GM21423 (cell line): ENCODE data around the gene CDAN1.
A peak's percentile ranks its signal among the peaks of the same experiment; 100 is the strongest.
"Not testable (repeated sequence)": the region's sequence is repeated elsewhere in the genome, so short reads cannot be mapped to it uniquely, and the experiment has no call there.

ENCODE experiments used
- ATAC-seq: cut with Tn5 transposase; IDR thresholded peaks from one replicate; pipeline ENCODE4 v1.9.1; 2021; ENCODE audit warnings: mild to moderate bottlenecking, moderate library complexity; ENCODE audit not compliant: unreplicated experiment

Gene CDAN1, protein sequence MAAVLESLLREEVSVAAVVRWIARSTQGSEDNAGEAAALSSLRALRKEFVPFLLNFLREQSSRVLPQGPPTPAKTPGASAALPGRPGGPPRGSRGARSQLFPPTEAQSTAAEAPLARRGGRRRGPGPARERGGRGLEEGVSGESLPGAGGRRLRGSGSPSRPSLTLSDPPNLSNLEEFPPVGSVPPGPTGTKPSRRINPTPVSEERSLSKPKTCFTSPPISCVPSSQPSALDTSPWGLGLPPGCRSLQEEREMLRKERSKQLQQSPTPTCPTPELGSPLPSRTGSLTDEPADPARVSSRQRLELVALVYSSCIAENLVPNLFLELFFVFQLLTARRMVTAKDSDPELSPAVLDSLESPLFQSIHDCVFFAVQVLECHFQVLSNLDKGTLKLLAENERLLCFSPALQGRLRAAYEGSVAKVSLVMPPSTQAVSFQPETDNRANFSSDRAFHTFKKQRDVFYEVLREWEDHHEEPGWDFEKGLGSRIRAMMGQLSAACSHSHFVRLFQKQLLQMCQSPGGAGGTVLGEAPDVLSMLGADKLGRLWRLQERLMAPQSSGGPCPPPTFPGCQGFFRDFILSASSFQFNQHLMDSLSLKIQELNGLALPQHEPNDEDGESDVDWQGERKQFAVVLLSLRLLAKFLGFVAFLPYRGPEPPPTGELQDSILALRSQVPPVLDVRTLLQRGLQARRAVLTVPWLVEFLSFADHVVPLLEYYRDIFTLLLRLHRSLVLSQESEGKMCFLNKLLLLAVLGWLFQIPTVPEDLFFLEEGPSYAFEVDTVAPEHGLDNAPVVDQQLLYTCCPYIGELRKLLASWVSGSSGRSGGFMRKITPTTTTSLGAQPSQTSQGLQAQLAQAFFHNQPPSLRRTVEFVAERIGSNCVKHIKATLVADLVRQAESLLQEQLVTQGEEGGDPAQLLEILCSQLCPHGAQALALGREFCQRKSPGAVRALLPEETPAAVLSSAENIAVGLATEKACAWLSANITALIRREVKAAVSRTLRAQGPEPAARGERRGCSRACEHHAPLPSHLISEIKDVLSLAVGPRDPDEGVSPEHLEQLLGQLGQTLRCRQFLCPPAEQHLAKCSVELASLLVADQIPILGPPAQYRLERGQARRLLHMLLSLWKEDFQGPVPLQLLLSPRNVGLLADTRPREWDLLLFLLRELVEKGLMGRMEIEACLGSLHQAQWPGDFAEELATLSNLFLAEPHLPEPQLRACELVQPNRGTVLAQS

DNA sequence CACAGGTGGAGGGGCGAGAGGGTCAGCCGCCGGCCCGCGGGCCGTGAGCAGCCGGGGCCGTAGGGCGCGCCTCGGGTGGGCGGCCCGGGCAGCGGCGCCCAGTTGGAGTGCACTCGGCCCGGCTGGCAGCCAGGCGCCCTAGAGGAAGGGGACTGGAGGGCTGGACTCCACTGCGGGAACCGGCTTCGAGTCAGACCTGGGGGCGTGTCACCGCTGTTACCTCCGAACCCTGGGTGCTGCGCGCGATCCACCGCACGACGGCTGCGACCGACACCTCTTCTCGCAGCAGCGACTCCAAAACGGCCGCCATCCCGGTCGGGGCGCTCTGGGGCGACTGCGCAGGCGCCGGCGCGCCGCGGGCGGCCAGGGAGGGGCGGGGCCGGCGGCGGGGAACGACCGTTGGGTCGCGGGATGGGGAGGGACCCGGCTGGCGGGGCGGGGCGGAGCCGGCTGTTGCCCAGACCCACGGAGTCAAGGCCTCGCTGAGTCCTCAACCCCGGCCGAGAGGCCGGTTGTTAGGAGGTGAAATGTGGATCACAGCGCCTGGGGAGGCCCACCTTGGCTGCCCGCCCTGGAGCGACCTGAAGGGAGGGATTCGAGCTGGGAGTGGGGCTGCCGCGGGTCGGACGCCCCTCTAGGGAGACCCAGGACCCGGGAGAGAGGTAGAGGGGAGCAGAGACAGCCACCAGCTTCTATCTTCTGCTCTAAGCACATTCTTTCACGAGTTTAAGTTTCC is at the start of gene CDAN1:
TSS of gene CDAN1 (minus strand) at position 336 of the 736 bp plus-strand sequence. CDS start at position 310, 26 bp downstream.
- peak; percentile 86 for ATAC-seq

DNA sequence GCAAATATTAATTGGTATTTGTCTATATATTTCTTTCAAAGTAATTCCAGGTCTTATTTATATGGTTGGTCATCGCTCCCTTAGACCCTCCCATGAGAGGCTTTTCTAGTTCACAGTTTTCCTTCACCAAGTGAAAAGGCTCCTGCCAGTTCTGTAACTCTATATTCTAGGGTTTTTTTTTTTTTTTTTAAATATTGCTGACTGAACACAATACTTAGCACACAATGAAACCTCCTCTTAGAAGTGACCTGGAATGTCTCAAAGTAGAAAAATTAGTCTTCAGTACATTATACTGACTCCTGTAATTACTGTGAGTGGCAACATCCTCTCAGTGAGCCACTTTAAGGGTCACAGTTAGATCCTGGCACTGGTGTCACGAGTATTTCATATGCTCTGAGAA is 48.6 kb upstream of the CDAN1 start:
- no peak for ATAC-seq

DNA sequence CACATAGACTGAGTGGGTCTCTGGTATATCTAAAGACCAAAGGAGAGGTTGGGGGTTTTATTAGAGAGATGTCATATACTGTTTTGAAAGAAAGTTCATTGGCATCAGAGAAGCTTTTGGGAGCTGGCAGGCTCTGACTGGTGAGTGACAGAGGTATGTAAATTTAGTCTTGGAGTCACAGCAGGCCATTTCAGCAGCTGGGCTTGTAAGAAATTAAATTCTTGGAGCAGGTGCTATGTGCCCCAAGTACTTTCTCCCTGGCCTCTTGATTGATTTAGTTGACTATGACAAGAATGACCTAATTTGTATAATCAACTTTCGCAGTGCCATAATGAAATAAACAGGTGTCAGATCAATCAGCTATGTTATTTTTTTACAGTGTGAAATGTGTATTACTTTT is 47.8 kb upstream of the CDAN1 start:
- ATAC-seq = no peak

DNA sequence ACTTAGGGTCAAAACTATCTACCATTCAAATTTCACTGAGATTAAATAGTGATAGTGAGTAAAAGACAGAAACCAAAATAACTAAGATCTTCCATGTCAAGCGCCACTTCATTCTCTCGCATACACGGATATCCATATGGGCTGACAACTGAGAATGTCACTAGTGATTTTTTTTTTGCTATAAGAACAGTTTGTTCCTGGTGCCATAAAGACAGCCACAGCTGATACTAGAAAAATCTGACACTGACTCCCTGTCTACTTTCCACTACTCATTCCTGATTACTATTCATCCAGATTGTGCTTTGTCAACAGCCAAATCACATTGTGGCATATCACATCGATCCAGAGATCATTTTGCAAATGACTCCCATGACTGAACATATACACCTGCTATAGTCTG is 45.8 kb upstream of the CDAN1 start:
- ATAC-seq = no peak

DNA sequence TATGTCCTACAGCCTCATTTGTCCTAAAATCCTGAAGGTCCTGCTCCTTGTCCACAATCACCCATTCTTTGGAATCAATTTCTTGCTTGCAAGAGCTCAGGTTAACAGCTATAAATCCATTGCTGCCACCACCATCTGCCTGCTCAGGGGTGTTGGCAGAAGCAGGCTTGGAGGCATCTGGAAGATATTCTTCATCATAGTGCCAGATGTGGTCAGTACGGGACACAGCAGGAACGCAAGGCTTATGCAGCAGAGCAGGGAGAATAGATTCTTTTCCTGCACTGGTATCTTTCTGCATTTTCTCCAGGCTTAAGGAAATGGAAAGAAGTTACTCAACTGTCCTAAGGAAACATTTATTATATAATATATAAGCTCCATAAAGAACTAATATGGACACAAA is 38.5 kb upstream of the CDAN1 start:
- no peak for ATAC-seq

DNA sequence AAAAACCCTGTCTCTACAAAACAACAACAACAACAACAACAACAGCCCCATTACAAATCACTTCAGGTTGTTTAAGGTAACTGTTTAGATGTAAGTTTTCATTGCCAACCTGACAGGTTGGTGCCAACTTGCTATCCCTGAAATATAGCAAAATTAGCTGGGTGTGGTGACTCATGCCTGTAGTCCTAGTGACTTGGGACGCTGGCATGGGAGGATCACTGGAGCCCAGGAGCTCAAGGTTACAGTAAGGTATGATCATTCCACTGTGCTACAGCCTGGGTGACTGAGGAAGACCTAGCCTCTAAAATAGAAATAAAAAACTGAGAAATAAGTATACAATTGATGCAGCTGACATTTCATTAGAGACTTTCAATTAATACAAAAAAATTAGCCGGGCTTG is 36.0 kb upstream of the CDAN1 start:
- ATAC-seq = no peak

DNA sequence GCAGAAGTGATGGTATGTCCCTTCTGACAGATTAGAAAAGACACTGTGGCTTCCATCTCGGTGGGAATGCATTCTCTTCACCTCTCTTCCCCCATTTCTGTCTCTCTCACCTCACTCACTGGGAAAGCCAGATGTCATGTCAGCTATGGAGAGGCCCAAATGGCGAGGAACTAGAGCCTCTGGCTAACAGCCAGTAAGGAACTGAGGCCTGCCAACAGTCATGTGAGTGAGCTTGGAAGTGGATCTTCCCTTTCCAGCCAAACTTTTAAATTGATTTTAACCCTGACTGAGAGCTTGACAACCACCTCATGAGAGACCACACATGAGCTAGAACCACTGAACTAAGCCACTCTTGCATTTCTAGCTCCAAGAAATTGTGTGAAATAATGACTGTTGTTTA is 35.2 kb upstream of the CDAN1 start:
- no peak for ATAC-seq

DNA sequence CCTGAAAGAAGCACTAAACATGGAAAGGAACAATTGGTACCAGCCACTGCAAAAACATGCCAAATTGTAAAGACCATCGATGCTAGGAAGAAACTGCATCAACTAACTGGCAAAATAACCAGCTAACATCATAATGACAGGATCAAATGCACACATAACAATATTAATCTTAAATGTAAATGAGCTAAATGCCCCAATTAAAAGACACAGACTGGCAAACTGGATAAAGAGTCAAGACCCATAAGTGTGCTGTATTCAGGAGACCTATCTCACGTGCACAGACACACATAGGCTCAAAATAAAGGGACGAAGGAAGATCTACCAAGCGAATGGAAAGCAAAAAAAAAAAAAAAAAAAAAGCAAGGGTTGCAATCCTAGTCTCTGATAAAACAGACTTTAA is 29.2 kb upstream of the CDAN1 start:
- ATAC-seq = not testable (repeated sequence)

DNA sequence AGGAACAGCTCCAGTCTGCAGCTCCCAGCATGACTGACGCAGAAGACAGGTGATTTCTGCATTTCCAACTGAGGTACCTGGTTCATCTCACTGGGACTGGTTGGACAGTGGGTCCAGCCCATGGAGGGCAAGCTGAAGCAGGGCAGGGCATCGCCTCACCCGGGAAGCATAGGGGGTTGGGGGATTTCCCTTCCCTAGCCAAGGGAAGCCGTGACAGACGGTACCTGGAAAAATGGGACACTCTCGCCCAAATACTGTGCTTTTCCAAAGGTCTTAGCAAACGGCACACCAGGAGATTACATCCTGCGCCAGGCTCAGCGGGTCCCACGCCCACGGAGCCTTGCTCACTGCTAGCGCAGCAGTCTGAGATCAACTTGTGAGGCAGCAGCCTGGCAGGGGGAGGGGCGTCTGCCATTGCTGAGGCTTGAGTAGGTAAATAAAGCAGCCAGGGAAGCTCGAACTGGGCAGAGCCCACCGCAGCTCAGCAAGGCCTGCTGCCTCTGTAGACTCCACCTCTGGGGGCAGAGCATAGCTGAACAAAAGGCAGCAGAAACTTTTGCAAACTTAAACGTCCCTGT is 27.3 kb upstream of the CDAN1 start:
- not testable (repeated sequence) for ATAC-seq

DNA sequence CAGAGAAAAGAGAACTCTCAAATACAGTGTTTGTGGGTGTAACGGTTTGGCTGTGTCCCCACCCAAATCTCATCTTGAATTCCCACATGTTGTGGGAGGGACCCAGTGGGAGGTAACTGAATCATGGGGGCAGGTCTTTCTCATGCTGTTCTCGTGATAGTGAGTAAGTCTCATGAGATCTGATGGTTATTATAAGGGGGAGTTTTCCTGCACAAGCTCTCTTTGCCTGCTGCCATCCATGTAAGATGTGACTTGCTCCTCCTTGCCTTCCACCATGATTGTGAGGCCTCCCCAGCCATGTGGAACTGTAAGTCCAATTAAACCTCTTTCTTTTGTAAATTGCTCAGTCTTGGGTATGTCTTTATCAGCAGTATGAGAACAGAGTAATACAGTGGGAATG is 24.9 kb upstream of the CDAN1 start:
- ATAC-seq = not testable (repeated sequence)

DNA sequence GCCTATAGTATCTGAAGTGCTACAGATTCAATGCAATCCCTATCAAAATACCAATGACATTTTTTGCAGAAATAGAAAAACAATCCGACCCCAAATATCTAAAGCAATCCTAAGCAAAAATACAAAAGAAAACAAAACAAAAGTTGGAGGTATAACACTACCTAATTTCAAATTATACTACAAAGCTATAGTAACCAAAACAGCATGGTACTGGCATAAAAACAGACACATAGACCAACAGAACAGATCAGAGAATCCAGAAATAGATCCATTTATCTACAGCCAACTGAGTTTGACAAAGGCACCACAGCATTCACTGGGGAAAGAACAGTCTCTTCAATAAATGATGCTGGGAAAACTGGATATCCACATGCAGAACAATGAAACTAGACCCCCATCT is 23.8 kb upstream of the CDAN1 start:
- no peak for ATAC-seq

DNA sequence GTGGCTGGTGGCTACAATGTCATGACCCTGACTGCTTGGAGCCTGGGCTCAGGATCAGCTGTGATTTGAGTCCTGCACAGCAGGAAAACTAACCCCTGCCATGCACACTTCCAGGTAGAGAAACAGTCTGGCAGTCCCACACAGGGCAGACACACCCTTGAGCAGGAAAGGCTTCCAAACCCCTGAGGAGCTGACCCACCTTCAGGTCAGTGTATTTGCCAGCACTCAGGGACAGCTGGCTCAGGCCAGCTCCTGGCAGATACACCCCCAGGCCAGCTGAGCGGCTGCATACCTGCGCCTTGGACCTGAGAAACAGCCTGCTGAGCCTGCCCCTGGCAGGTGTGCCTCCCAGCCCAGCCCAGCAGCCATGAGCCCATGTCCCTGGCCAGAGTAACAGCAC is 22.2 kb upstream of the CDAN1 start:
- ATAC-seq = no peak

DNA sequence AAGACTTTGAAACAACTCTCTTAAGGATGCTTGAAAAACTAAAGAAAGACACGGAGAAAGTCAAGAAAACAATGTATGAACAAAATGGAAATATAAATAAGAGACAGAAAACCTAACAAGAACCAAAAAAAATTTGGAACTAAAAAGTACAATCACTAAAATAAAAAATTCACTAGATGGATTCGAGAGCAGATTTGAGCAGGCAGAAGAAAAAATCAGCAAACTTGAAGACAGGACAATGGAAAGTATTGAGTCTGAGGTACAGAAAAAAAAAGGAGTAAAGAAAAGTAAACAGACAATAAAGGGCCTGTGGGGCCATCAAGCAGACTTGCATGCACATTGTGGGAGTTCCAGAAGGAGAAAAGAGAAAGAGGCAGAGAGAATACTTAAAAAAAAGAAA is 13.4 kb upstream of the CDAN1 start:
- no peak for ATAC-seq

DNA sequence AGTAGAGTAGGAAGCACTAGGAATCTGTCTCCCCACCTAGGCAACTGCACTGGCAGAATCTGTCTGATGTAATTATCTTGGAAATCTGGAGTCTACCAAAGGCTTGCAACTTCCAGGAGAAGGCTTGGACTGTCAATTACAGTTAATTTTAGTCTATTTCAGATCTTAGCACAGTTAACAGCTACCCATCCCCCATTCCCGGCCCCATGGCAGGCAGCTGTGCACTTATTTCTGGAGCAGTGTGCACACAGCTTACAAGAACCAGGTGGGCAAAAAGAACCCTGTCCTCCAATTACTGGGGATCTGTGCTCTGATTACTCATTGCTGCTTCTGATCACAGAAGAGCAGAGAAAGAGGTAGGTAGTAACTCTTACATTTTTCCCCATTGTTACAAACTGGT is 12.3 kb upstream of the CDAN1 start:
- no peak for ATAC-seq

DNA sequence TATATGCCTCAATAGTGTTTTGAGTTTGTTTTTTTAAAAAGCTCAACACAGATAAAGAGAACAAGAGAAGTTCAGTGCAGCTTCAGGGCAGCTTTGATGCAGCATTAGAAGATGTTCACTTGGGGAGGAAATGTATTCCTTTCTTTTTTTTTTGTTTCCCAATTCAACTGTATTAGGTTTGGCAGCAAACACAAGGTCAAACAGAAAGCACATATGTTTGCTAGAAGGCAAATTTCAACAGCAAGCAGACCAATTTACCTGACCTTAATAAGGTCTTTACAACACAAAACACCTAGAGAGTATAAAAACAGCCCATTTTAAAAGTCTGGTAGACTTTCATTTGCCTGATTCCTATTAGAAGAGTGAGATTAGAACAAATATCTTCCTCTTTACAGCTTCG is 7.3 kb upstream of the CDAN1 start:
- no peak for ATAC-seq

DNA sequence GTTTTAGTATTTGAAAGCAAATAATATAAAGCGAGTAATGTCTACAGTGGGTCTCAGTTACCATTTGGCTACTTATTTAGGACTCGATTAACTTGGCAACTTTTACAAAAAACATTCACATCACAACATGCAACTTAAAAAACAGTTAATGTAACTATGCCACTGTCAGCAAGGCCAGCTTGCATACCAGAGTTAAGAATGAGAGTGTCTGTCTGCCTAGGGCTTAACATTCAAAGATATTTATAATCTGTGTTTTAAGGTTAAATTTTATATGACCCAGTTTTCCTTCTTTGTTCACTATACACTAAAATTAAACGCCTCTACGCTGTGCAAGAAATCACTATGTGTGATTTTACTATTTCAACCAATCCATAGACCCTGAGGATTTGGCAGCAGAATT is 5.2 kb upstream of the CDAN1 start:
- no peak for ATAC-seq

DNA sequence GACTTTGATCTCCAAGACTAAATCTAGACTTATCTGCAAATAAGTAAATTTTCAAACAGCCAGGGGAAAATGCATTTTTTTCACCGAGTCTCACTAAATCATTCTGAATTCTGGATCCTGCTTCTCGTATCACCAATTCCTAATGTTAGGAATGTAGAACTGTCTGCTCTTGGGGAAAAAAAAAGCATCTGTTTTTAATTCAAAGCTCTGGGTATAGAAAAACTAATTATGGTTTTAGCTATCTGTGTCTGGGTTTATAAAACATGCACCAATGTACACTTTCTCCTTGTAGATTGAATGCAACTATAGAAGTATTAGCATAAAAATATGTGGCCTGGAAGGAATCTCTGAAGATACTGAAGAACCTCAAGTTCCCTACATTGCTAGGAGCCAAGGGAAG is 4.8 kb upstream of the CDAN1 start:
- no peak for ATAC-seq

DNA sequence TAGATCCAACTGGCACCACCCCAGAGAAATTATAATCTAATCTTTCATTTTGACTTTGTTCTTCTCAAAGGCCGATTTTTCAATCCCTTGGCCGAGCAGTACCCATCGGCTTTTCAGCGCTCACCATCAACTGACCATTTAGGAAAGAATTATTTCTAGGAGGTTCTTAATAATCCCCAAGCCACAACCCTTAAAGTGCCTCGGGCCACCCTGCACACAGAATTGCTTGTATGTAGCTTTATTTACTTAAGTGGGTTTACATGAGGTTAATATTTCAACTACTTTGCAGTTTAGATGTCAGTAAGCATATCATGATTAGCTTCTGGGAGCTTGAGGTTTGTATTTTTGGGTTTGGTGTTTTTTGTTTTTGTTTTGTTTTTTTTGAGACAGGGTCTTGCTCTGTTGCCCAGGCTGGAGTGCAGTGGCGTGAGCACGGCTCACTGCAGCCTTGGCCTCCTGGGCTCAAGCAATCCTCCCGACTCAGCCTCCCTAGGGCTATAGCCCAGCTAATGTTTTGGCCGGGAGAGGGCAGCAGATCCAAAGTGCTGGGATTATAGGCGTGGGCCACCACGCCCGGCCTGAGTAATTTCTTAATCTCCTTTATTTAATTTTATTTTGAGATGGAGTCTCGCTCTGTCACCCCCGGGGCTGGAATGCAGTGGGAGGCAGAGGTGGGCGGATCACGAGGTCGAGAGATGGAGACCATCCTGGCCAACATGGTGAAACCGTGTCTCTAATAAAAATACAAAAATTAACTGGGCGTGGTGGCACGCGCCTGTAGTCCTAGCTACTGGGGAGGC is 801 bp upstream of the CDAN1 start:
- no peak for ATAC-seq

DNA sequence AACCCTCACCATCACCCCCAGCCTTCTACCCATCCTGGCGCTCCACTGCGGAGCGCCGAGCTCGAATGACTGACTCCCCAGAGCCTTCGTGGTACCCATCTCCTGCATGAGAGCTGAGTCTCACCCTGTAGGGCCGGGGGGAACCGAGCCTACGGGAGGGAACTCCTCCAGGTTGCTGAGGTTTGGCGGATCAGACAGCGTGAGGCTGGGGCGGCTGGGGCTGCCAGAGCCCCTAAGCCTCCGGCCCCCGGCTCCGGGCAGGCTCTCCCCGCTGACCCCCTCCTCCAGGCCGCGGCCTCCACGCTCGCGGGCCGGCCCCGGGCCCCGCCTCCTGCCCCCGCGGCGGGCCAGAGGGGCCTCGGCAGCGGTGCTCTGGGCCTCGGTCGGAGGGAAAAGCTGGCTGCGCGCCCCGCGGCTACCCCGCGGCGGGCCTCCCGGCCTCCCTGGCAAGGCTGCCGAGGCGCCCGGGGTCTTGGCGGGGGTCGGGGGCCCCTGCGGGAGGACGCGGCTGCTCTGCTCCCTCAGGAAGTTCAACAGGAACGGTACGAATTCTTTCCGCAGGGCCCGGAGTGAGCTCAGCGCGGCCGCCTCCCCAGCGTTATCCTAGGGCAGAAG is 643 bp downstream of the CDAN1 start:
- peak; percentile 20 for ATAC-seq
